HepG2 (cell line): ENCODE measurements around the gene TCF25. TPM values are rescaled to one million over a fixed set of nuclear protein-coding genes. Genes with fewer than 3 reads are reported as not detected.
"Not testable (repeated sequence)": the region's sequence is repeated elsewhere in the genome, so short reads cannot be mapped to it uniquely, and the experiment has no call there.

ENCODE experiments used
- ATAC-seq: fragments of 200-7000 bp; cut with Tn5 transposase; 3 replicates; pipeline ENCODE4 v1.9.1; 2020; ENCODE audit warnings: mild to moderate bottlenecking, moderate library complexity
- BruUV-seq: library from RNA; stranded (reverse); fragments of 400-500 nt; replicated peaks from 2 replicates; lab custom pipeline; 2021; lab: Mats Ljungman, UMichigan
- CTCF ChIA-PET: fragments of 300-600 bp; formaldehyde crosslinking; extraction: SDS; loops from one replicate; lab custom pipeline; 2021; ENCODE audit warnings: low total read pairs, inconsistent platforms, low intra/inter-chr PET ratio; lab: Yijun Ruan, JAX
- POLR2A ChIA-PET: fragments of 350-600 bp; sonication (Branson Sonifier 250); formaldehyde crosslinking; loops from one replicate; lab custom pipeline; 2020; ENCODE audit warnings: antibody characterized with exemption, inconsistent platforms; lab: Yijun Ruan, JAX
- DNase-seq: peaks from one replicate; pipeline ENCODE4 v3.0.0-alpha.2; 2015; ENCODE audit warnings: low spot score
- FAIRE-seq: peaks from 3 replicates; lab custom pipeline; 2011; peaks lifted over from hg19 to GRCh38; lab: Jason Lieb, UNC
- H2AFZ ChIP-seq: one replicate; pipeline ENCODE4 v1.6.1; 2011; ENCODE audit warnings: low read length, inconsistent platforms
- H3K27ac ChIP-seq: fragments of 300-600 bp; 3 replicates; pipeline ENCODE4 v1.8.0; 2011; ENCODE audit warnings: mixed run types, mild to moderate bottlenecking, mixed read lengths, low read length, inconsistent platforms; ENCODE audit not compliant: insufficient read depth; ENCODE audit errors: extremely low read length
- H3K27me3 ChIP-seq, 2 experiments: fragments of 200-600 bp in 1 of 2; 2 replicates in 1 of 2; 3 replicates in 1 of 2; pipeline versions ENCODE4 v1.6.0 to v1.8.0; 2011; ENCODE audit warnings: low read length in 2 of 2, mild to moderate bottlenecking in 2 of 2, moderate library complexity in 2 of 2, inconsistent platforms in 1 of 2; ENCODE audit not compliant: insufficient read depth in 2 of 2, control insufficient read depth in 1 of 2
- H3K36me3 ChIP-seq, 2 experiments: fragments of 200-600 bp in 1 of 2; replicated peaks in 1 of 2; 2 replicates in 1 of 2; 3 replicates in 1 of 2; pipeline versions ENCODE4 v1.5.1 to v1.8.0; 2011; ENCODE audit warnings: low read length in 2 of 2, inconsistent platforms in 1 of 2; ENCODE audit not compliant: insufficient read depth in 2 of 2, control insufficient read depth in 1 of 2
- H3K4me1 ChIP-seq: 2 replicates; pipeline ENCODE4 v1.5.1; 2012; ENCODE audit warnings: low read length, inconsistent platforms; ENCODE audit not compliant: insufficient read depth
- H3K4me2 ChIP-seq: 2 replicates; pipeline ENCODE4 v1.6.0; 2011; ENCODE audit warnings: low read depth, low read length, inconsistent platforms
- H3K4me3 ChIP-seq, 3 experiments: fragments of 200-600 bp in 1 of 3; sonication (generic), shearing (Covaris generic) in 1 of 3; replicated peaks in 1 of 3; 2 replicates each; pipeline ENCODE4 v1.5.1; 2011 to 2016; ENCODE audit warnings: low read length in 3 of 3, inconsistent platforms in 2 of 3, low read depth in 2 of 3, mild to moderate bottlenecking in 2 of 3, control low read depth in 1 of 3, mixed read lengths in 1 of 3; ENCODE audit not compliant: insufficient read depth in 1 of 3
- H3K79me2 ChIP-seq: one replicate; pipeline ENCODE4 v1.6.1; 2011; ENCODE audit warnings: low read length, inconsistent platforms; ENCODE audit not compliant: insufficient read depth
- H3K9ac ChIP-seq: 2 replicates; pipeline ENCODE4 v1.6.0; 2011; ENCODE audit warnings: mild to moderate bottlenecking, low read depth, low read length, inconsistent platforms; ENCODE audit not compliant: insufficient read depth
- H3K9me3 ChIP-seq: 2 replicates; pipeline ENCODE4 v1.5.1; 2012; ENCODE audit warnings: mild to moderate bottlenecking, low read length
- H4K20me1 ChIP-seq: 2 replicates; pipeline ENCODE4 v1.6.0; 2011; ENCODE audit warnings: inconsistent platforms, mild to moderate bottlenecking, low read length, moderate library complexity; ENCODE audit not compliant: insufficient read depth
- ERF ChIP-seq: IDR thresholded peaks from 2 replicates; pipeline ENCODE4 v1.6.1; 2018; ENCODE audit warnings: missing biosample characterization, missing genetic modification reagents
- NR2F6 ChIP-seq, 2 experiments: IDR thresholded peaks; 2 replicates each; pipeline ENCODE4 v1.6.1; 2016; ENCODE audit warnings: antibody characterized with exemption in 1 of 2, mild to moderate bottlenecking in 1 of 2
- PRPF4 ChIP-seq: fragments of 200-400 bp; formaldehyde crosslinking; IDR thresholded peaks from 2 replicates; pipeline ENCODE4 v1.6.1; 2016; ENCODE audit warnings: low read length, low read depth; ENCODE audit not compliant: poor library complexity, severe bottlenecking
- ZBTB33 ChIP-seq: sonication (generic); formaldehyde crosslinking; IDR thresholded peaks from 2 replicates; pipeline ENCODE4 v1.4.0; 2020; ENCODE audit warnings: missing genetic modification reagents
- ZBTB38 ChIP-seq: sonication (generic); formaldehyde crosslinking; IDR thresholded peaks from 2 replicates; pipeline ENCODE4 v1.5.1; 2020; ENCODE audit warnings: mild to moderate bottlenecking, missing genetic modification reagents
- ZC3H13 ChIP-seq: sonication (generic); formaldehyde crosslinking; IDR thresholded peaks from 2 replicates; pipeline ENCODE4 v1.8.1; 2023; ENCODE audit warnings: mild to moderate bottlenecking, missing genetic modification reagents, moderate library complexity
- ZNF281 ChIP-seq: sonication (generic); formaldehyde crosslinking; IDR thresholded peaks from 2 replicates; pipeline ENCODE4 v1.4.0; 2020; ENCODE audit warnings: missing genetic modification reagents, borderline replicate concordance
- WGBS: methylation state at CpG from one replicate; pipeline ENCODE4 v1.1.6; 2017; ENCODE audit warnings: low lambda C conversion rate; 5-methylcytosine and 5-hydroxymethylcytosine counted together
- in situ Hi-C: cut with HindIII; loops from 2 replicates; pipeline ENCODE4 v1.10.0; 2017; ENCODE audit warnings: low pct_unique_long_range_greater_than_20kb; ENCODE audit not compliant: extremely low pct_ligation_motif_present
- intact Hi-C: fragments of 100-400 bp; cut with micrococcal nuclease; formaldehyde crosslinking; loops from one replicate; pipeline ENCODE4 v1.10.0; 2022; ENCODE audit not compliant: unreplicated experiment
- polyA plus RNA-seq, 8 experiments: library from polyadenylated mRNA; depleted of rRNA in 3 of 8; stranded (reverse) in 7 of 8; unstranded in 1 of 8; fragments of >200 nt; fragmentation: Illumina TruSeq in 4 of 8; extraction: Trizol in 4 of 8; gene quantifications; 2 replicates each; pipeline versions ENCODE4 v1.2.1 to v1.2.3, GENCODE V29; 2011 to 2016; ENCODE audit warnings: low read depth in 4 of 8, missing spikeins in 1 of 8, mixed read lengths in 1 of 8; ENCODE audit not compliant: insufficient read depth in 1 of 8
- total RNA-seq, 5 experiments: library from RNA; depleted of rRNA; stranded (reverse); fragments of >200 nt; fragmentation: Illumina TruSeq; extraction: Trizol; gene quantifications; 2 replicates each; pipeline ENCODE4 v1.2.3, GENCODE V29; 2016; ENCODE audit warnings: low read depth in 1 of 5

TCF25 gene
- total and polyA plus RNA-seq, 2 of the 13 experiments (the other 11 are each of a cell fraction or from before 2014, with no cell fraction given): 138 to 206 TPM

- TF ChIP-seq ZNF281 (CRISPR knock-in tag): 0 out of 2 replicates have a peak, but pooled peaks have one; percentile 28
- TF ChIP-seq ERF (CRISPR knock-in tag): 0 out of 2 replicates have a peak, but pooled peaks have one; percentile 21
- TF ChIP-seq NR2F6 (IDR thresholded peaks at IDR 0.05): peak; percentile 28; the same call in 1 of the 2 replicates
- TF ChIP-seq NR2F6 (CRISPR knock-in tag; IDR thresholded peaks at IDR 0.05): 0 out of 2 replicates have a peak, but pooled peaks have one; percentile 25
Measured at GRCh38 chr16:89833664-89834363, 39.6 kb upstream of the TCF25 start (continued).

GRCh38 chr16:89834813-89835363, 38.5 kb upstream of the TCF25 start:
- H3K9ac ChIP-seq: not testable (repeated sequence)

More at GRCh38 chr16:89834813-89835363, 38.5 kb upstream of the TCF25 start:
- 0 out of 2 replicates have a peak, but pooled peaks have one; percentile 23 for TF ChIP-seq ZBTB33 (CRISPR knock-in tag)
- peak; percentile 76; the same call in 1 of the 2 replicates for TF ChIP-seq ZC3H13 (CRISPR knock-in tag)
- TF ChIP-seq PRPF4: peak; percentile 50
- peak; percentile 86; the same call in 1 of the 2 replicates for TF ChIP-seq ZBTB38
- H3K36me3 ChIP-seq, H3K4me2 ChIP-seq, BruUV-seq, H3K4me3 ChIP-seq, in situ Hi-C loops, ATAC-seq, DNase-seq, H3K27me3 ChIP-seq, H2AFZ ChIP-seq, FAIRE-seq, CTCF ChIA-PET, H3K9me3 ChIP-seq: not testable (repeated sequence)
- peak overlapping the region; percentile 87 for H3K27ac ChIP-seq
- peaks cover 71% of the 10 kb centered on the region for H3K4me1 ChIP-seq
- WGBS: 98% methylated on average over 42 of the region's 42 CpGs
- H4K20me1 ChIP-seq: peaks cover 10% of the 10 kb centered on the region; the same call in 1 of the 2 replicates
- POLR2A ChIA-PET: interaction anchor here (2.3 kb wide), 1 partner anchor 19 kb away, joined by 9 read pairs; the partner anchor contains the start of gene FANCA
- H3K79me2 ChIP-seq: peaks cover 14% of the 10 kb centered on the region
- intact Hi-C loops: loop anchor here (5.0 kb wide), 1 partner anchor 37 kb away; the partner anchor contains the start of gene TCF25
